Activated T-helper 2 cell treated with anti-CD3 and anti-CD28 coated beads, Interferon-gamma antibody, Interleukin-2, Interleukin-4, amounts not matched to agents 10 μg/mL and 5 μg/mL and 100 μg/mL, durations not matched to agents 14 hours and 24 hours and 36 hours (primary cell): Measurements from ENCODE around the gene PARN. TPM values are rescaled to one million over a fixed set of nuclear protein-coding genes. Genes with fewer than 3 reads are reported as not detected.

Experiments used
- DNase-seq: peaks from one replicate; pipeline ENCODE4 v3.0.0; 2021; ENCODE audit warnings: low spot score
- H3K27ac Mint-ChIP-seq: one replicate; pipeline ENCODE4 v1.8.0; 2021; ENCODE audit warnings: mixed read lengths
- H3K27me3 Mint-ChIP-seq: one replicate; pipeline ENCODE4 v1.8.0; 2021; ENCODE audit warnings: low read depth, mixed read lengths
- H3K36me3 Mint-ChIP-seq: one replicate; pipeline ENCODE4 v1.8.0; 2021; ENCODE audit warnings: low read depth, mixed read lengths
- H3K4me1 Mint-ChIP-seq: one replicate; pipeline ENCODE4 v1.8.0; 2021; ENCODE audit warnings: low read depth, mixed read lengths
- H3K4me3 Mint-ChIP-seq: one replicate; pipeline ENCODE4 v1.8.0; 2021; ENCODE audit warnings: low read depth, mild to moderate bottlenecking, moderate library complexity, mixed read lengths
- H3K9me3 Mint-ChIP-seq: one replicate; pipeline ENCODE4 v1.8.0; 2021; ENCODE audit warnings: mixed read lengths
- intact Hi-C: fragments of 100-400 bp; cut with micrococcal nuclease; formaldehyde crosslinking; loops from one replicate; pipeline ENCODE4 v1.15.1; 2023
- total RNA-seq: library from RNA; stranded (reverse); gene quantifications from 2 replicates; pipeline ENCODE4 v1.2.3, GENCODE V29; 2022

PARN gene
- total RNA-seq, 1 donor from 2014 or later = 56.6 TPM

DNA sequence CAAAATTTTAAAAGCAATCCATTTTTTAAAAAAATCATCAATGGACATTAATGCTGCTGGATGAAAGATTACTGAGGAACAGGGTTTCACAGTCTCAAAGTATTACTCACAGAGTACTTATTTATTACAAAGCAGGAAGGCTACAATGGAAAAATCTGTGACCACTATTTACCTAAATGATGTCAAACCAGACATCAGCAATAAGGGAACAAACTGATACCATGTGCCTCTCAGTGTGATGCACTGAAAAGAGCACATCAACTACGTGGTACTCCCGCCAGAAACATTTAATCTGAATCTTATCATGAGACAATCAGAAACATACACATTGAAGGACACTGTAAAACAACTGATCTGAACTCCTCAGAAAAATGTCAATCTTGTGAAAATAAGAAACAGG, 124.2 kb downstream of the PARN start:
- Mint-ChIP-seq H3K9me3 (no peaks in the 10 kb centered on the region), H3K36me3 (no peaks in the 10 kb centered on the region), H3K4me3 (no peak overlapping the region), H3K27me3 (no peaks in the 10 kb centered on the region), H3K4me1 (peaks cover 19% of the 10 kb centered on the region), H3K27ac (no peak overlapping the region)
- intact Hi-C loops = no loop called here
- no peak for DNase-seq

DNA sequence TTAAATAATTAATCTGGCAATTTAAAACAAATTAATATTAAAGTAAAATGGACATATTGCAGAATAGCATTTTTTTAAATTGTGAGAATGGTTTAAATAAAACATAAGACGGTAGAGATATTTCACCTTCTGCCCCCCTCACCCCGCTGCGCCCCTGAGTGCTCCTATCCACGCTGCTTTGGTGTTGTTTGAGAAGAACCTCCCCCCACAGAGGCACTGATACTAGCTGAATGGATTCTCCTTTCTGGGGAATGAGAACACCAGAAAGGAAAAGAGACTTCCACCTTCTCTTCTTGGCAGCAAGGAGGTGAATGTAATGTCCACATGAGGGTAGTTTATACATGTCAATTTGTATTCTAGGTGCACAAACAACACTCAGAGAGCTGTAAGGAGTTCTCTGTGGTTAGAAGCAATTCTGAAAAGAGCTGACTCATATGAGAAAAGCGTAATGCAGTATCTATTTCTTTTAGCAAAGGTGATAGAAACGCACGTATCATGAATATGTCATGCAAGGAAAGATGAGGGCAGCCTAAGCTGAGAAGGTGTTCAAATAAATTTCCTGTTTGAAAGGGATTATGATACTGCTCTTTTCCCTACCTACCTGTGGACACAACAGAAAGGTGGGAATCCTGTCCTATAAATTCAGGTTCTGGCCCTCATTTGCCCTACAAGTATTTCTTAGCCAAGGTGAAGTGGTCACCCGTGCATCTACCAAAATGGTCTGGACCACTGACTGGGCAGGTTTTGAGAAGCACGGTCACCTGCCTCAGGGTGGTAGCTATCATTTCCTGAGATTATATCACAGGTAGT, 126.9 kb downstream of the PARN start:
- peaks cover 19% of the 10 kb centered on the region for H3K4me1 Mint-ChIP-seq
- H3K4me3 Mint-ChIP-seq = no peak overlapping the region
- DNase-seq = no peak
- intact Hi-C loops = no loop called here
- H3K36me3 Mint-ChIP-seq = no peaks in the 10 kb centered on the region
- H3K9me3 Mint-ChIP-seq = no peaks in the 10 kb centered on the region
- H3K27me3 Mint-ChIP-seq = no peaks in the 10 kb centered on the region
- H3K27ac Mint-ChIP-seq = no peak overlapping the region

DNA sequence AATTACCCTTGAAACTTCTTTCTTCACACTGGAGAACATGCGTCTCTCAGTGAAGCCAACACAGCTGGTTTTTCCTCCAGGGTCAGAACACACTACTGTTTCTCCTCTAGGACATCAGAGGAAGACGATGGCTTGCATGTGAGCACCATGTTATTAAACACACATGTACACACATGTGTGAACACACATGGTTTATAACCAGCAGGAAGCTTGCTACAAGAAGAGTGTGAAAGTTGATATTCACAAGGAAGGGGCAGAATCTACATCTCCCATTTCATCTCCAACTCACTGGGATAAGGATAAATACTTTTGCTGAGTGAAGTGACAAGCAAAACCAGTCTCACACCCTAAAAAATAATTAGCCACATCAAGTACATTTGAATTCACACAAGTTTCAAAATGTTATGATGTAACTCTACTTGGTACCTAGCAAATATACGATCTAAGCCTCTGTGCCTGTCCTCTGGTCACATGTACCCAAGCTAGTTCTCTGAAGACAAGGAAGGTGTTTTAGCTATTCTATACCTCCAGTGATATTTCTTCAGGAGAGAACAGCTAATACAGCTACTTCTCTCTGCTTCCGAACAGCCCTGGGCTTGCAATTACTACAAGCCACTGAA, 127.7 kb downstream of the PARN start:
- Mint-ChIP-seq H3K27ac (no peak overlapping the region), H3K9me3 (no peaks in the 10 kb centered on the region), H3K4me1 (peaks cover 19% of the 10 kb centered on the region), H3K36me3 (no peaks in the 10 kb centered on the region), H3K4me3 (no peak overlapping the region), H3K27me3 (no peaks in the 10 kb centered on the region)
- intact Hi-C loops = no loop called here
- DNase-seq = no peak

DNA sequence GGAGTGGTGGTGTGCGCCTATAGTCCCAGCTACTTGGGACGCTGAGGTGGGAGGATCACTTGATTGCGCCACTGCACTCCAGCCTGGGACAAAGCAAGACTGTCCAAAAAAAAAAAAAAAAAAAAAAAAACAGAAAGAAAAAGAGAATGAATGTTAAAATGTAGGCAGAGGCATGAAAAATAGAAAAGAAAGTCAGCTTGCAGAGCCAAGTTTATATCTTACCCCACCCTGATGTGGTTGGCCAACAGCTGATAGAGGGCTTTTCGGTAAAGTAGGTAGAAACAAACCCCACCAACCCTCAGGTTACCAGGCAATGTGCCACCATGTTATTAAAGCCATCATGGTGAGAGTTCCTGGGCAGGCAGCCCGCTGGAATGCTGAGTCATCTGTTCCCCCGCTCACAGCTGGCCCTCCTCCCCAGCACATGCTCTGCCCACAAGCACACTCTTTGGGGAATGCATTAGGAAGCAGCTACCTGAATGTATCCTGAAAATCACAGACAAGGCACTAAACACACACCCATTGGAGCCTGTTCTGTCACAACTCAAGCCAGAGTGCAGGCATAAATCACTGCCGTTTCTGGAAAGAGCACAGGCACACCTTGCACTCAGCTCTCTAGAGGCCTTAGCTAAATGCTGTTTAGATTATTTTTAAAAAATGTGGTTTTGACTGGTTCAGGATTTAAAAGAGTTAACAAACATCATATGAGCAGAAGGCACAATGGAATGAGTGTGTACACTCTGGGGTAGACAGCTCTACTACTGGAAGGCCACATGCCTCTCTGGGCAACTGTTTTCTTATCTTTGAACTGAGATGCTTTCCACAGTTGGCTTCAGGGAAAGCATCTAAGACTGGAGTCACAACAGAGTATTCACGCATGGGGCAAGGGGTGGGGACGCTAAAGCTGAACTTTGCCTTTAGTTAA, 128.5 kb downstream of the PARN start:
- Mint-ChIP-seq H3K36me3 (no peaks in the 10 kb centered on the region), H3K27ac (no peak overlapping the region), H3K27me3 (no peaks in the 10 kb centered on the region), H3K4me1 (peaks cover 19% of the 10 kb centered on the region), H3K9me3 (no peaks in the 10 kb centered on the region), H3K4me3 (no peak overlapping the region)
- intact Hi-C loops = no loop called here
- no peak for DNase-seq

DNA sequence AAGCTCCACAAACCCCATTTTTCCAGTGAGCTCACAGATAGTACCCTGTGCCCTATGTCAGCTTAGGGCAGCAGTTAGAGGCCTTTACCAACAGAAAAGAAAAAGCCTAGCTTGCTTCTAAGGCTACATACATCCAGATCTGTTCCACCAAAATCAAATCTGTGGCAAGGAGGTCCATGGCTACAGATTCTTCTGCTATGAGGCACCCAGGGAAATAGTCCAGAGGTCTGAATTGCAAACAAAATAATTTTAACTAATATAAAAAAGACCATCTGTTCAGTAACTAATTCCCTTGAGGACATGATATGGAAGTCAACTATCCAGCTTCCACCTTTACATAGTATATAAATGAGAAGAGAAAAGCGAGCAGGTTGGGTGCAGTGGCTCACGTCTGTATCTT, 129.3 kb downstream of the PARN start:
- Mint-ChIP-seq H3K27ac (no peak overlapping the region), H3K27me3 (no peaks in the 10 kb centered on the region), H3K4me3 (no peak overlapping the region), H3K4me1 (peaks cover 15% of the 10 kb centered on the region), H3K36me3 (no peaks in the 10 kb centered on the region), H3K9me3 (no peaks in the 10 kb centered on the region)
- intact Hi-C loops = no loop called here
- no peak for DNase-seq

DNA sequence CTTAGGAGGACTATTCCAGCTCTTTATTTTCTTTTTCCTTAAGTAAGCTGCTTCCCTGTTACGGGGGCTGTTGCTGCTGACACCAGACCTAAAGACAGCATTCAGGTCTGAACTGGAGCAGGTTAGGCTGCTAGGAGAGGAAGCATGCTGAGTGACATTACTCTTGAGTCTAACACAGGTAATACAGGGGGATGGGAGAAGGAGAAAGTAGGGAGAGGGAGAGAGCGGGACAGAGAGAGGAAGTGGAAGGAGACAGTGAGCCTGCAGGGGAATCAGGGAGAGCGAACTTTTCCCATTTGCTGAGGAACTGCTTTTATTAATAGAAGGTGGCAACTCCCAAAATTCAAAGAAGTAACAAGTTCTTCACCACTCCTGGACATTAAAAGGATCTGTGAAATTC, 130.9 kb downstream of the PARN start:
- intact Hi-C loops = no loop called here
- no peak for DNase-seq
- peaks cover 12% of the 10 kb centered on the region for H3K4me1 Mint-ChIP-seq
- H3K36me3 Mint-ChIP-seq = peaks cover 8% of the 10 kb centered on the region
- H3K9me3 Mint-ChIP-seq = no peaks in the 10 kb centered on the region
- no peak overlapping the region for H3K4me3 Mint-ChIP-seq
- no peaks in the 10 kb centered on the region for H3K27me3 Mint-ChIP-seq
- no peak overlapping the region for H3K27ac Mint-ChIP-seq

DNA sequence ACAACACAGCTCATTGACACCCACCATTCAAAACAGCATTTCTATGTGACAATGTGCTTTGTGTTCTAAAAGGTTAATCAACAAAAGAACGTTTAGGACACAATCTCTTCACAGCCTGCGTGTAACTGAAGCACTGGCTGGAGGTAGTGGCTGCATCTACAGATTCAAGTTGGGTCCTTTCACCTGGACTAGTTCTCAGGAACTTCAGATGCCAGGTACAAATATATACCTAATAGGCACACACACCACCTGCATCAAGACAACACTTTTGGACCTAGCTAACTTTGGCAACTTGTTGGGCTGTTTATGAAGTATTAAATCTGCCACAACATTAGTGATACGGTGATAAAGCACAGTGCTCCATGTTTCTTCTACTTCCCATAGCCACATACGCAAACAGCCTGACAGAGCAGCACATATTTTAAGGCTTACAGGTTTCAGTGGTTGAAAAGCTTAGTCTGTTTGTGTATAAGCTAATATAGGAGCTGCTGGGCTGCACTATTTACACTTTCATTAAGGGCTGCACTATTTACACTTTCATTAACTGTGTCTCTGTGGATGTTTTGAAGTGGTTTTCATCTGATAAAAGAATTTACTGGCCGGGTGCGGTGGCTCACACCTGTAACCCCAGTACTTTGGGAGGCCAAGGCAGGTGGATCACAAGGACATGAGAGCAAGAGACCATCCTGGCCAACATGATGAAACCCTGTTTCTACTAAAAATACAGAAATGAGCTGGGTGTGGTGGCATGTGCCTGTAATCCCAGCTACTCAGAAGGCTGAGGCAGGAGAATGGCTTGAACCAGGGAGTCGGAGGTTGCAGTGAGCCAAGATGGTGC, 132.6 kb downstream of the PARN start:
- Mint-ChIP-seq H3K27me3 (no peaks in the 10 kb centered on the region), H3K36me3 (peaks cover 8% of the 10 kb centered on the region), H3K4me1 (peaks cover 4% of the 10 kb centered on the region), H3K4me3 (no peak overlapping the region), H3K27ac (no peak overlapping the region), H3K9me3 (no peaks in the 10 kb centered on the region)
- DNase-seq = no peak
- intact Hi-C loops = no loop called here

DNA sequence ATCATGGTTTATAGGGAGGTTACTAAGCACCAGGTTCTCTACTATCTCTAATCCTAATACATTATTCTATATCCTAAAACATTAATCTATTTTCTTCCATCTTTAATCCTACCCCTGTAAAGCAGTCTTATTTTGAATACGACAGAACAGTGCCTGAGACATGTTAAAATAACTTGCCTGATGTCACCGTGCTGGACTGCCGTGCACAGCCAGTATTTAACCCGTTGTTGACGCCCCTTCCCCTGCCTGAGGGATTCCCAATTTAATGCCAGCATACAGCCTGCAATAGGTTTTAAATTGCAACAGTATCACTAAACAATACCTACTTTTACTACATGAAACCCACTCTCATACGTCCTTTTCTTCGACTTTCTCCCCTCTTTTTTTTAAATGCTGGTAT, 133.3 kb downstream of the PARN start:
- Mint-ChIP-seq H3K27ac (no peak overlapping the region), H3K4me1 (peaks cover 9% of the 10 kb centered on the region), H3K36me3 (peaks cover 8% of the 10 kb centered on the region), H3K4me3 (no peak overlapping the region), H3K9me3 (no peaks in the 10 kb centered on the region), H3K27me3 (no peaks in the 10 kb centered on the region)
- no peak for DNase-seq
- intact Hi-C loops = no loop called here

DNA sequence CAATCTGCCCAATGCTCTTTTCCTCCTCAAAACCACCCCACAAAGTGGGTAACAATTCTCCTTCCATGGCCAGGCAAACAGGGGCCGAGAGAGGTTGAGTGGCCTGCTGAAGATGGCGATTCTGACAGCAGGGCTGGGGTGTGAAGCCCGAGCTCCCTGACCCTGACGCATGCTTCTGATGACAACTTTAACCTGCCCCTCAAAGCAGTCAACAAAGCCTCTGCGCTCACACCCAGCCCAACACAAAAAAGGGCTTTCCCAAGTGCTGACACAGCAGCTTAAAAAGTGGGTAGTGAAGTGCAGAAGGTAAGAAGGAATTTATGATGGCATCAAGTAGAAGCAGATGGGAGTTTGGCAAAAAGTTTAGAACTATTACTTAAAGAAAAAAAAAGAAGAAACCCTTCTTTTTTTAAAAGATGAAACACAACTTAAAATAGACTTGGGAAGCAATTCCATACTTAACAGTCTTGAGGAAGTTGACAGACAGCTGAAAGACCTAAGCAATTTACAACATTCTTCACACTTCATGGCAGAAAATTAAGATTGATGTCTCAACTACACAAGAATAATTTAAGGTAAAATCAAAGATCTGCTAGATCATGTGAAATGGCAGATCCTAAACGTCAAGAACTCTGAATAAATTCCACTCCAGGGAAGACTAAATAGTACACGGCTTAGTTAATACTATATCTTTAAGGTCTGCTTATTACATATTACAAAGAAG, 133.9 kb downstream of the PARN start:
- H3K9me3 Mint-ChIP-seq = no peaks in the 10 kb centered on the region
- no peak overlapping the region for H3K4me3 Mint-ChIP-seq
- peaks cover 8% of the 10 kb centered on the region for H3K36me3 Mint-ChIP-seq
- no peak for DNase-seq
- H3K4me1 Mint-ChIP-seq = peaks cover 9% of the 10 kb centered on the region
- intact Hi-C loops = no loop called here
- H3K27ac Mint-ChIP-seq = no peak overlapping the region
- H3K27me3 Mint-ChIP-seq = no peaks in the 10 kb centered on the region

DNA sequence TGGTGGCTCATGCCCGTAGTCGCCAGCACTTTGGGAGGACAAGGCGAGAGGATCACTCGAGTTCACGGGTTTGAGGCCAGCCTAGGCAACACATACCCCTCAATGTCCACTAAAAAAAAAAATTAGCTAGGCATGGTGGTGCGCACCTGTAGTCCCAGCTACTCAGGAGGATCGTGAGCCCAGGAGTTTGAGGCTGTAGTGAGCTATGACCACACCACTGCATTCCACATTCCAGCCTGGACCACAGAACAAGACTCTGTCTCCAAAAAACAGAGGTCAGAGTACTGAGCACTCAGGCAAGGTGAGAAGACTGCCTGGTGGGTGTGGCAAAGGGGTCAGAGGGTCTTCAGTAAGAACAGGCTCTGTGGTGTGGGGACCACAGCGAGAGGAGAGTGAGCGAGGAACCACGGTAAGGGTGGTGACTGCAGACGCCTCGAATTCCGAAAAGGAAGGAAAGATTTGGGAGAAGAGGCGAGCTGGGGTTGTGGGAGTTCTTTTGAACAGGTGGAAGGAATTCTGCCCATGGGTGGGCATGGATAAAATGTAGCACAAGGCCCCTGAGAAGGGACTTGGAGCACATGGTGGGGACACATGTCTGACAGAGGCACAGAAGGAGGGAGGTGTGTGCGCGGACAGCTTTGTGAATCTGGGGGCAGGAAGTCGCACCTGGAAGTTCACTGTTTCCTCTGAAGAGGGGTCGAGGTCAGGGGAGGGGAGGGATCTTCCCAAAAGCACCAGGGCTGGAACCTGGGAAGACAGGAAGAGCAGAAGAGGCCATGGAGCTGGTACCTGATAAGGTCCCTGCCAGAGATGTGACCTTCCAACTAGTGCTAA, 134.6 kb downstream of the PARN start:
- Mint-ChIP-seq H3K9me3 (no peaks in the 10 kb centered on the region), H3K27ac (no peak overlapping the region), H3K36me3 (peaks cover 8% of the 10 kb centered on the region), H3K27me3 (no peaks in the 10 kb centered on the region), H3K4me1 (peaks cover 9% of the 10 kb centered on the region), H3K4me3 (no peak overlapping the region)
- intact Hi-C loops = no loop called here
- no peak for DNase-seq

DNA sequence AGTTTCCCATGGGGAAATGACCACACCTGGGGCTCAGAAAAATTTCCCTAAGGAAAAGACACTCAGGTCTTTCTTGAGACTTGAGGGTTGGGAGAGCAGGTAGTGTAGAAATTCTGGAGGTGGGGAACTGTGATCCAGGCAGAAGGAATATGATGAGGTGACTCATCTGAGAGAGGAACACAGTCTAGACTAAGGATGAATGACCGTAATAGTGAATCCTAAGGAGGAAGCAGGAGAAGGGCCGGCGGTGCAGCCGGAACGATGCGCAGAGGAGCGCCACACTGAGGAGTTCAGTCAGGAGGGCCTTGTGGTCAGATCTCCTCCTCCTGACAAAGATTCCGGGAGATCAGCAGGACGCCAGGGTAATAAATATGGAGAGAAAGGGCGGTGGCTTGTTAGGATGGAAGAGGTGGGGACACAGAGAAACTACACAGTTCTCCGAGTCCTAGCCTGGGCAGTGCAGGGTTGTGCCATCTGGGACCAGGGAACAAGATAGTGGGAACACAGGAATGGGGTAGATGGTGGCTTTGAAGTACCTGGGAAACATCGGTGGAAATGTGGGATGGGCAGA, 135.6 kb downstream of the PARN start:
- Mint-ChIP-seq H3K9me3 (no peaks in the 10 kb centered on the region), H3K36me3 (peaks cover 8% of the 10 kb centered on the region), H3K4me1 (peaks cover 9% of the 10 kb centered on the region), H3K4me3 (no peak overlapping the region), H3K27ac (no peak overlapping the region), H3K27me3 (no peaks in the 10 kb centered on the region)
- intact Hi-C loops = no loop called here
- DNase-seq = no peak
